GM19463 (cell line): Measurements from ENCODE around the gene MTMR2.

ENCODE experiments used
- ATAC-seq: cut with Tn5 transposase; IDR thresholded peaks from one replicate; pipeline ENCODE4 v1.9.1; 2021; ENCODE audit warnings: mild to moderate bottlenecking, moderate library complexity; ENCODE audit not compliant: unreplicated experiment

MTMR2 gene

DNA sequence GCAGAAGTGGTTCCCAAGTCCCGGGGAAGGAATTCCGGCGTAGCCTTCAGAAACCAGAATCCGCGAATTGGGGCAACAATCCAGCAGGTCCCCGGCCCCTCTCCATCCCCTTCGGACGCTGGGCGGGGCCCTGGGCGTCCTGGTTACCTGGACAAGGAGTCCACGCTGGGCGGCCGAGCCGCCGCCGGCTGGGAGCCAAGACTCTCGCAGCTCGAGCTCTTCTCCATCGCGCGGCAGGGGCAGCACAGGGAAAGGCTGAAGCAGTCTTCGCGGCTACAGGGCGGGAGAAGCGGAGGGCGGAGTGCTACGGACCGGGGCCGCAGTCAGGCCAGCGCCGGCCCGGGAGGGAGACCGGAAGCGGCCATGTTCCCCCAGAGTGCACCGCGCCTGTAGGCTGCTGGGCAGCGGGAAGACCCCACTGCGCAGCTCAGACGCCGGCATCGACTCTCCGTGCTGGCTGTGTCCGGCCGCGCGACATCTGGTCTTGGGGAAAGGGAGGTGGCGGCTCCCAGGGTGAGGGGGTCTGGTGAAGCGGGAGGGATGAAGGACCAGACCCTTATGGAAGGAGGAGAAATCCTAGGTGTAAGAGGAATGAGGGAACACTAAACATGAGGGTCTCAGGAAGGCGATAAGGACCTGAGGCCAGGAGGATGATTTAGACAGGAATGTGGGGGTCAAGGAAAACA lies at the start of gene MTMR2:
TSS of gene MTMR2 (minus strand) at position 380 of the 686 bp plus-strand sequence. CDS start at position 227, 153 bp downstream.
- ATAC-seq, result peak; percentile 100

DNA sequence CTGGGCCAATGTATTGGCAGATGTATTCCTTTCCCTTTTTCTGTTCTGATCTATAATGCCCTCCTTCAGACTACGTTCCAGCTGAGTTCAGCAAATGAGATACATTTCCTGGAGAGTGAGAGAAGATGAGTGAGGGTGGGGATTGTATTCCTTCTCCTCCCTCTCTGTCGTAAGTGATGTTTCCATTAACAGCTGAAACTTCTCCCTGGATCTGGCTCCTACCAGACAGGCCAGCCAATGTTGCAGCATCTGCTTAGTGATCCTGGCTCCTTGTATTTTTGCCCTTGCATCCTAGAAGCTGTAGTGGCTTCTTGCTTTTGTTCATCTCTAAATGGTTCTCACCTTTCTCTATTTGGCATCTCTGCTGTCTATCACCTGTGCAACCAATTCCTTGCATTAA lies 48.2 kb upstream of the MTMR2 start:
- no peak for ATAC-seq

DNA sequence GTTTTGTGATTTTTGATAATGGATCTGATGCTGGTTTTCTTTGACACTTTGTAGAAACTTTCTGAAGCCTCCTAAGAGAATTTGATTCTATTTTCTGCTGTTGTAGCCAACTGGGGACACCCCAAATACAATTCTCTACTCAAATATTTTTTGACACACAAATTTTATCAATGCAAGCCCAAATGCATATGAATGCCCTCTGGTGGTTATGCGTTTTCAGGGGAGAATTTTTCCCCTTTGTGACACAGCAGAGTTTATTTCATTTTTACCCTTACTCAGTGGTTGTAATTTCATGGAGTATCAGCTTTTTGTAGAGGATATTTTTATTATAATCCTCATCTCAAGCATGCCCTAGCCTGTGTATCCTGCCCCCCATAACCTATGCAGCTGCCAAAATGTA lies 44.7 kb upstream of the MTMR2 start:
- ATAC-seq, result no peak

DNA sequence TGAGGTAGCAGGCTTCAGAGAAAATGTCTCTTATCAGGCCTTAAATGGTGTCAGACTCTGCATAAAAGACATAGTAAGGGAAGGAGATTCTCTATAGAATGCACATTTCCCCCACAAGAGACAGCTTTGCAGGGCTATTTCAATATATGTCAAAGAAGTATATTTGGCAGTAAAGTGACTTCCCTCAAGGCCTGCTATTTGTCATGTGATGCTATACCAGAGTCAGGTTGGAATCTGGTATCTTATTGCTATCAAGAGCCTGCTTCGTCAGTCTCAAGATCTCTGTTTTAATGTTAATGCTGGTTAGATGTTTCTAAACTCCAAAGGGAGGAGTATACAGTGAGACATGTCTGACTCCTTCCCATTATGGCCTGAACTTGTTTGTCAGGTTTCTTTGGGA lies 40.4 kb upstream of the MTMR2 start:
- no peak for ATAC-seq

DNA sequence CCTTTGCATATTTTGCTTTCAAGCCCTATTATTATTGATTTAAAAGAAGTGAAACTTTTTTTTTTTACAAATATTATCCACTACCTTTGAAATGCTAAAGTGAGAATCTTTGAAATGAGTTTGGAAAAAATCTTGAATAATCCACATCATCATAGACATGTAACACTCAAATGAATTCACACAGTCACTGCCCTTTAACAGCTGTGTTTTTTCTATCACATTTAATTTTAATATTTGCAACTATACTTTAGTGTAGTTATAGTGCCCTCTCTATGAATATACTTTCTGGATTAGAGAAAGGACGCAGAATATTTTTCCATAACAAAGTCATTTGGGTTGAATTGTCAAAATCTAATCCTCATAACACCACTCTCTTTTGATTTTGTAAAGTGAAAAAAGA lies 37.9 kb upstream of the MTMR2 start:
- no peak for ATAC-seq

DNA sequence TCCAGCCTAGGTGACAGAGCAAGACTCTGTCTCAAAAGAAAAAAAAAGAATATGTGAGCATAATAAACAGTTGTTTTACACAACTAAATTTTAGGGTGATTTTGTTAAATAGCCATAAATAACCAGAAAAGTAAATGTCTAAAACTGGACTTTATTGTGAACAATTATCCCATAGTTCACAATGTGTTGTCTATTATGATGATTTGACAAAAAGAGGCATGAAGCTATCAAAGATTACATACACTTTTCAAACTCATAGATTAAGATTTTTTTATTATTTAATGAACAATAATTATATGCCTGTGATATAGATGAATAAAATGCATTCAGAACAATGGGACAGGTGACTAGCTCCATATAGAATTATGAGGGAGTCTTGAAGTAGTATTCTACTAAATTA lies 27.0 kb upstream of the MTMR2 start:
- ATAC-seq, result no peak

DNA sequence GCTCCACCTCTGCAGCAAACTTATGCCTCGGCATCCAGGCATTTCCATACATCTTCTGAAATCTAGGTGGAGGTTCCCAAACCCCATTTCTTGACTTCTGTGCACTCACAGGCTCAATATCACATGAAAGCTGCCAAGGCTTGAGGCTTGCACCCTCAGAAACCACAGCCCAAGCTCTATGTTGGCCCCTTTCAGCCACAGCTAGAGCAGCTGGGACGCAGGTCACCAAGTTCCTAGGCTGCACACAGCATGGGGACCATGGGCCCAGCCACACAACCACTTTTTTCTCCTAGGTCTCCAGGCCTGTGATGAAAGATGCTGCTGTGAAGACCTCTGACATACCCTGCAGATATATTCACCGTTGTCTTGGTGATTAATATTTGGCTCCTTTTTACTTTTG lies 24.7 kb upstream of the MTMR2 start:
- no peak for ATAC-seq

DNA sequence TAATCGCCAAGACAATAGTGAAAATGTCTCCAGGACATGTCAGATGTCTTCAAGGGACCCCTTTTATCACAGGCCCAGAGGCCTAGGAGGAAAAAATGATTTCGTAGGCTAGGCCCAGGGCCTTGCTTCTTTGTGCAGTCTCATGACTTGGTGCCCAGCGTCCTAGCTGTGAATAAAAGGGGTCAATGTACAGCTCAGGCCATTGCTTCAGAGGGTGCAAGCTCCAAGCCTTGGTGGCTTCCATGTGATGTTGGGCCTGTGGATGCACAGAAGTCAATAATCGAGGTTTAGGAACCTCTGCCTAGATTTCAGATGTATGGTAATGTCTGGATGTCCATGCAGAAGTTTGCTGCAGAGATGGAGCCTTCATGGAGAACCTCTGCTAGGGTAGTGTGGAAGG lies 20.7 kb upstream of the MTMR2 start:
- ATAC-seq, result no peak

DNA sequence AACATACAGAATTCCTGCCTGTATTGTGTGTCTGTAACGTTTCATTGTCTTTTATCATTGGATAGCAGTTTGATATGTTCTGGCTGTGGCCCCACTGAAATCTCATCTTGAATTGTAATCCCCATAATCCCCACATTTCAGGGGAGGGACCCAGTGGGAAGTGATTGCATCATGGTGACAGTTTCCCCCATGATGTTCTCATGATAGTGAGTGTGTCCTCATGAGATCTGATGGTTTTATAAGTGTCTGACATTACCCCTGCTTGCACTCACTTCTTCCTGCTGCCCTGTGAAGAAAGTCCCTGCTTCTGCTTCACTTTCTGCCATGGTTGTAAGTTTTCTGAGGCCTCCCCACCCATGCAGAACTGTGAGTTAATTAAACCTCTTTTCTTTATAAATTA lies 19.6 kb upstream of the MTMR2 start:
- ATAC-seq, result no peak

DNA sequence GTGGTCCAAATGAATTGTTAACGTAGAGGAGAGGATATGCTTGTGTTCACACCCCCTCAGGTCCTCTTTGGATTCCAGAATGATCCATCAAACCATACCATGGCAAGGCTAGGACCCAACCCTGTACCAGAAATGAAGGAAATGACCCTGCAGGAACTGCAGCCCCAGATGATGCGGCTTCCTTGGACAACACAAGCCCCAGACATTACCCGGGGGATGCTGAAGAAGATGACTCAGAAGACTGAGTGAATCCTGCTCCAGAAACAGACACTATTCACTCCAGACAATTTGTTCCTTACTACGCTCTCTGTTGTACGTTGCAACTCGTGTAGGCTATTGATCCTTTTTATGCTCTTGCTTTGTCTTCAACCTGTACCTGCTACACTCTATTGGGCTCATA lies 15.2 kb upstream of the MTMR2 start:
- ATAC-seq, result no peak

DNA sequence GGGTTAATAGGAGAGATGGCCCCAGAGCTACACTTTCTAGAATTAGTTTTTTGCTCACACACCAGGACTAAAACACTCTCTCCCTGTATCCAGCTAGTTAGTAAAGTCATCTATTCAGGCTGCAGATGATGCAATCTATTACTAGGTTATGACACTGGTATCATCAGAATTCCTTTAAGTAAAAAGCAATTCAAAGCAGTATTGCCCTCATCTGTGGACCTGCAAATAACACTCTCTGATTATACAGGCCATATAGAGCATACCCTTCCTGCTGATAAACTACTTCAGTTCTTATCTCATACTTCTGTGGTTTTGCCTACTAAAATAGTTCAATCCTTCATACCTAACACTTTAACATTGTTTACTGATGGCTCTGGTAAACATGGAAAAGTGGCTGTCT lies 13.5 kb upstream of the MTMR2 start:
- ATAC-seq, result no peak

DNA sequence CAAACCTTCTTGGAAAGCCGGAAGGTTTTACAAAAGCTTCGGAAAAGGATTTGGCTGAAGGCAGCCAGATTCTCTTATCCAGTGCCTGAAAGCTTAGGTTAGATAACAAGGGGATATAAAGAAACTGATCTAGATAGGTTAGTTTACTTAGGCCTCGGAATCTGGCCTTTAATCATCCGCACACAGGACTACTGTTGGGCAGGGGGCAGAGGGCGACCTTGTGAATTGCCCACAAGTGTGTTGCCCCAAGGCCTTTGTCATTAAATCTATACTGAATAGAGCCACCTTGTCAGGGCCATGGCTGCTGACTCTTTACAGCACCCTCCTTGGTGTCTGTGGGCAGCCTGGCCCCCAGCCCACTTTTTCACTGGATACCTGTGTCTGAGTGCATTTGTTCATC lies 9.7 kb upstream of the MTMR2 start:
- no peak for ATAC-seq

DNA sequence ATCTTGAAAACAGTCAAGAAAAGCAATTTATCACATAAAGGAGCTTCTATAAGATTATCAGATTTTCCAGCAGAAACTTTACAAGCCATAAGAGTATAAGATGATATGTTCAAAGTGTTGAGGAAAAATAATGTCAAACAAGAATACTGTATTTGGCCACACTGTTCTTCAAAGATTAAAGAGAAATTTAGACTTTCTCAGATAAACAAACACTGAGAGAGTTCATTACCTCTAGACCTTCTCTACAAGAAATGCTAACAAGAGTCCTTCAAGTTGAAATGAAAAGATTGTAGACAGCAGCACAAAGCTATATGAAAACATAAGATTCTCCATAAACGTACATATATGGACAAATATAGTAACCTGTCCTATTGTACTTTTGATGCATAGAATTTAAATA lies 8.0 kb upstream of the MTMR2 start:
- ATAC-seq, result no peak

DNA sequence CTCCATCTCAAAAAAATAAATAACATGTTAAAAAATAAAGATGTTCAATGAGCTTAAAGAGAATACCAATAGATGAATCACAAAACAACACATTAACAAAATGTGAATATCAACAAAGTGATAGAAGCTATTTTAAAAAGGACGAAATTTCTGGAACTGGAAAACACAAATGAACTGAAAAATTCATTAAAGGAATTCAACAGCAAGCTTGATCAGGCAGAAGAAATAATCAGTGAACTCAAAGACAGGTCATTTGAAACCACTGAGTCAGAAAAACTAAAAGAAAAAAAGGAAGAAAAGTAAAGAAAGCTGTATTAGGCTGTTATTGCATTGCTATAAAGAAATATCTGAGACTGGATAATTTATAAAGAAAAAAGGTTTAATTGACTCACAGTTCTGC lies 7.0 kb upstream of the MTMR2 start:
- ATAC-seq, result no peak

DNA sequence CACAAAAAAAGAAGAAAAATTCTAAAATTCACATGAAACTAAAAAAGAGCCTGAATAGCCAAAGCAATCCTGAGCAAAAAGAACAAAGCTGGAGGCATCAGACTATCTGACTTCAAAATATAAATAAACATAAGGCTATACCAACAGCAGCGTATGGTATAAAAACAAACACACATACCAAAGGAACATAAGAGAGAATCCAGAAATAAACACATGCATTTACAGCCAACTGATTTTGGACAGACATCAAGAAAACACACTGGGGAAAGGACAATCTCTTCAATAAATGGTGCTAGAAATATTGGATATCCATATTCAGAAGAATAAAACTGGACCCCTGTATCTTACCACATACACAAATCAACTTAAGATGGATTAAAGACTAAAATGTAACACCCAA lies 2.8 kb upstream of the MTMR2 start:
- no peak for ATAC-seq

DNA sequence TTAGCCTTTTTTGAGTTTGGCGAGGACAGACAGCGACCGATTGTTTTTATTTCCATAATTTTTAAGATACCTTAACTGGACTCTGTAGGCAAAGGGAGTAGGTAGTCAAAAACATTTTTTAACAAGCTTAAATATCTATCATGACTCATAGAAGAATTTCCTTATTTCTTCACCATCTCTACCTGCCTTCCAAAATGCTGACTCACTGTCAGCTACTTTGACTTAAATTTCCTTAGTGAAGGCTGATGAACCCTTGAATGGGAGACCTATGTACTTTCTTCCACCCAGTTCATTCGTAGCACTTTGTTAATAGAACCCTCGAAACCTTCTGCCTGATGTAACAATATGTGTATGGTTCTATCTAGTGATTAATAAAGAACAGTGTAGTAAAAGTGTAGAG lies 1.1 kb upstream of the MTMR2 start:
- no peak for ATAC-seq

DNA sequence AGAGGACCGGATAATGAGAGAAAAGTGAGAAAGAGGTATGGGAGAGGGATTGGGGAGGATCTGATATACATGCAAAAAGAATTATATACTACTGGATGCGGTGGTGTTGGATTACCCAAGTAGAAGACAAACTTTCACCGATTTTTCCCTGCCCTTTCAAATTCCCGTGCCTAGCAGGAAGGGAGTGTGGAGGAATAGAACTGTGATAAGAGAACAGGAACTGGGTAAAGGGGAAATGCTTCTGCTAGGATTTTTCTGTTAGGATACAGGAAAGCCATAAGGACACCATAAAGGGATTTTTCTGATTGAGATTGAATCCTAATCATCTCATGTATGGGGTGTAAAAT lies 480 bp upstream of the MTMR2 start:
- no peak for ATAC-seq

DNA sequence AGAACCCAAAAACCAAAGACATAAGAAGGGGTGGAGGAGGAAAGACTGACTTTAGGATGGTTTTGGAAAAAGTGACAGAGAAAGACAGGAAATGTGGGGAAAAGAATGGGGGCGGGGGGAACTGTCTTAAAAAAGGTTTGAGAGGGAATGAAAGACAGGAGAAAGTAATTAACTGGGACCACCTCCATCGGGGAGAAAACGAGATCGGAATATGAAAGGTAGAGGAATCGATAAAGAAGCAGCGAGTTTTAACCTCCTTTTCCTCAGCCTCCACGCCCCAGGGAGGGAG lies 524 bp downstream of the MTMR2 start:
- ATAC-seq, result no peak

DNA sequence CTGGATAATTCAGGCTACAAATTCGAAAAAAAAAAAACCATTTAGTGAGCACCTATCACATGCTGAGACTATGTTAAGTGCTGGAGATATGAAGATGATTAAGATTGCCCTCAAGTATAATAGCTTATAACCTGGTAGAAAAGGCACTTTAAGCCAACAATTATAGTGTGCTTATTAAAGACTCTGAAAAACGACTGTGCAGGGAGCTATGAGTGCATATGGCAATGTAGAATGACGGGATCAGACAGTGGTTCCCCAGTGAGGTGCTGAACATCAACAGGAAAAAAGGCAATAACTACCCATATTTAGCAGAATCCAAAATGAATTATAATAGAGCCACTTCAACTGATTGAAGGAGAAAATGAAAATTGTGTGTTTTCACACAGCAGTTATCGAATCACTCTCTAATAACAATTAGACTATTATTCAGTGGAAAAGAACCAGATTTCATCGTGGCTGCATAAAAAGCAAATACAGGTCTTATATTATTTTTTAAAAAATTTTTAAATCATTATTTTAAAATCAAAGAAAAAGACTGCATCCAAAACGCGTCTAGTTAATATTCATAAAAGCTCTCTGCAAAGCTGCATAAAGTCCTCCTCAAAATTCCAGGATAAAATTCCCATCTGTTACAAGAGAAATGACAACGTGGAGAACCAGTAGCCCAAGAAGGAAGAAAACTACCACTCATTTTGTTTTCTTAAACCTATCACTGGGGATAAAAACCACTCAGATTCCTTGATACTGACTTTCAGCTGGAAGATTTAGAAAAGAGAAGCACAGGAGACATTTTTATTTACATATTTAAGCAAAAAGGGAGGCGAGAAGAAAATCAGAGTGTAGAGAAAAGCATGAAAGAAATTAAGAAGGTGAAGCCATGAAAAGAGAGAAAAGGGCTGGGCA lies 1.1 kb downstream of the MTMR2 start:
- ATAC-seq, result no peak

DNA sequence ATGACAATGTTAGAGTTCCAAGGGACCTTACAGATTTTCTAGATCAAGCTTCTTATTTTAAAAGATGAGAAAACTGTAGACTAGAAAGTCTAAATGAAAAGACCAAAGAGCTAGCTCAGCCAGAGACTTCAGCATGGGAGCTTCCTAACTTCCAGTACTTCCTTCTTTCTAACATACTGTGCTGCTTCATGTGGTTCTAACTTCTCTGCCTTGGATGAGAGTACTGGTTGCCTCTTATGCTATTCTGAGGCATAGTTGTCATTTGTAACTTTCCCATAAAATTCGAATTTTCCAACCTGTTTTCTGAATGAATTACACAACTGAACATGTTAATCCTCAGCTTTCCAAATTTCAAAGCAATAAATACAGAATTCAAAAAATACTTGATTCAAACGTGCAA lies 1.8 kb downstream of the MTMR2 start:
- ATAC-seq, result no peak

DNA sequence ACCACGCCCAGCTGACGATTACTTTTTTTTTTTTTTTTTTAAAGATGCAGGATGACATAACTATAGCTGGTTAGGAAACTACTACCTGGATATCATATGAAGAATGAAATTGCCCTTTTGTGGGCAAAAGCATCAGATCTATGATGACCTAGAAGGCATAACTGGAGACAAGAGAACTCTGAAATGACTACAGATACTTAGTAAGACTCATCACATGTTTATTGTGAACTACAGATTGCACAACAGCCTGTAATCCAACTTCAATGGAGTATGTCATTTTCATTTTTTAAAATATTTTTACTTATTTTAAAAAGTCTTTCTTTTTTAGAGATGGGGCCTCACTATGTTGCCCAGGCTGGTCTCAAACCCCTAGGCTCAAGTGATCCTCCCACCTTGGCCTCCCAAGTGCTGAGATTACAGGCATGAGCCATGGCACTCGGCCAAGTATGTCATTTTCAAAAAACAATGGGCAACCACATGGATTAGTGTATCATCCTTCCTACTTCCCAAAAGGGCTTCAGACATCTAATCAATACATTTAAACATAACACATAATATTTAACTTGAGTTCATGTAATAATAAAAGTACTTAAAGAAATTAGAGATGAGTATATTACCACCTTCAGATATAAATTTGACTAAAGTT lies 3.3 kb downstream of the MTMR2 start:
- no peak for ATAC-seq

DNA sequence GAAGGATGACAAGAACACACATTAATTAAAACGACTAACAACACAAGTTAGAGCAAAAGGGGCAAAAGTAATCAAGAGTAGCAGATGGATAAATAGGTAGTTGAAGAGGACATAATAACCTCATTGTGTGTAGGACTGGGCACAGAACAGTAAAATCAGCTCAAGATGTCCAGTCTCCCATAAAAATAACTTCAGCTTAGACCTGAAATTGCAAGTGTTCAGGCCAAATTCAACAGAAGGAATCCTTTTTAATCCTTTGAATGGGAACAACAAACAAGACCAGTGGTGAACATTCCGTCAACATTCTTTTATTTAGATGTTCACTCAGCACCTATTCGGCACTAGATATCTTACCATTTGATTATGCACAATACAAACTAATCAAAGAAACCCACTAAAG lies 4.4 kb downstream of the MTMR2 start:
- ATAC-seq, result no peak
